Measurements from ENCODE around the gene RNF223.

GRCh38 chr1:1050577-1051052, 23.5 kb downstream of the RNF223 start:
- TF ChIP-seq POLR2A (IDR thresholded peaks at IDR 0.05) (no peak), EP300 (IDR thresholded peaks at IDR 0.05) (no peak)

Data from stomach (tissue), 4 donors.